Stimulated activated CD8-positive, alpha-beta memory T cell treated with anti-CD3 and anti-CD28 coated beads, Interleukin-7, amount 100 ng/mL, for 1 hour (primary cell): ENCODE data around the gene RHBG.

Source experiments
- DNase-seq, 2 donors: peaks; one replicate each; pipeline ENCODE4 v3.0.0-alpha.2; 2020; ENCODE audit warnings: low read depth in 2 of 2

Gene RHBG

DNA sequence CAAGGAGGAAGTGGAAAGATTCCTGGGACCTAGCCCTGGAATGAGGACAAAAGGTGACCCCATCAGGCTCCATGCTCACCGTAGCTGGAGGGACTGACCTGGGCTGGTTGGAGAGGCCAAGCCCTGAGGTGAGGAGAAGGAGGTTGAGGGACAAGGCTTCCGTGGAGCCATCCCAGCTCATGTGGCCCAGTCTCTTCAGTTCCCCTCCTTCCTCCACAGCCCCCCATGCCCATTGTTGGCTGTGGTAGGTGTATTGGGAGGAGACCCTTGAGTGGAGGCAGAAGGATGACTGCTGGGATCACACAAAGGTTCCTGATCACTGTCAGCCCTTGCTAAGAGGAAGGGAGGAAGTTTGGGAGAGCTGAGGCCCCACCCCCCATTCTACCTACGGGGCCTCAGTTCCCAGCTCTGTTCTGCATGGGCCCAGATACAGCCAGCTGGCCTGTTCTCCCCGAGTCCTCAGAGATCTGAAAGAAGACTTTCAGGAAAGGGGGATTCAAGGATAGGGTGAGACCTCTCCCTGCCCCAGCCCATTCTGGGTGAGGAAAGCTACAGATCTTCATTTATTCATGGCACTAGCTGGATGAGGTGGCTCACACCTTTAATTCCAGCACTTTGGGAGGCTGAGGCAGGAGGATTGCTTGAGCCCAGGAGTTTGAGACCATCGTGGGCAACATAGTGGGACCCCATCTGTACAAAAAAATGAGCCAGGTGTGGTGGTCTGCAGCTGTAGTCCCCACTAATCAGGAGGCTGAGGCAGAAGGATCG lies 17.3 kb downstream of the RHBG start:
- DNase-seq = no peak

DNA sequence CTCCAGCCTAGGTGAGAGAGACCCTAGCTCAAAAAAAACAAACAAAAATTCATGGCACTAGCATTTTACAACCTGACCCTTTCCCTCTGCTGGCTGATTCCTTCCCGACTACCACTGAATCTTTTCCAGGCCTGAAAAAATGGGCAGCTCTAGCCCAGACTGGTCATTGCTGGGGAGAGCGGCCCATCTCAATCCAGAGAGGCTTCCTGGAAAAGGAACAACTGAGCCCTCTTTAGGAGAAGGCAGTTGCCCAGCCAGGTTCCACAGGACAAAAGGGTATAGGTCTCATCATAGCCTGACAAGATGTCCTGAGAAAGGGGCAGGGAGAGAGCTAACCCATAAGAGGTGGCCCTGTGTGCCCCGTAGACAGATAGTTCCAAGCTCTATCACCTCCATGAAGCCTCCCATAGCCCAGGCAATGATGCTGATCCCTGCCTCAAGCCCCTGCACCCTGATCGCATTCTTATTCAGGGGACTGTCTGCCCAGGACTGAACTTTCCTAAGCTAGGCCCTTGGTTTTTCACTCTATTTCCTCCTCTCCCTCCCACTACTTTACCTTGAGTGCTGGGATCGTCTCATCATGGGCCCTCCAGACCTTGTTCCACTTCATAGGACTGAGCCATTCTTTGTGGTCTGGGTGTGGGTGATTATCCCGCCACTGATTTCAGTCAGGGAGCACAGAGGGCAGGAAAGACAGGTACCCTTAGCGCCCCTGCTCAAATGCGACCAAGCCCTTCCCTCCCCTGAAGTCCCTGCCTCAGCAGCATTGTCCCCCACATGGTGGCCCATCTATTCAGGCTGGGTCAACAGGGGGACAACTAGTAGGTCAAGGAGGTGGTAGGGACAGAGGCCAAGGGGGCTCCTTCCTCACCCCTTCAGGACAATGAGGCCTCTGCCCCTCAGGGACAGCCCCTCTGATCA lies 18.2 kb downstream of the RHBG start:
- DNase-seq = no peak

DNA sequence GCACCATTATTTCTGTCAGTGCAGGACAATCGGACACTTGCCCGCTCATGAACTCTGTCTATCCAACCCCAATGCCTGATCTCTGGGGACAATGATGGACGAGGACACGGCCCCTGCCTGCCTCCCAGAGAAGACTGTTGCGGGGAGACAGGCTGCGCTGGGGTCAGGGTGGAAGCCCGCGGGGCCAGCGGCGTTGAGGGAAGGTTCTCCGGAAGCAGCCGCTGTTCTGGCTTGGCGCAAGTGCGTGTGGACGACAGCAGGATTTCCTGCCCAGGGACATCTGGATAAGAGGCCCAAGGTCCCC lies 18.8 kb downstream of the RHBG start:
- DNase-seq = no peak

DNA sequence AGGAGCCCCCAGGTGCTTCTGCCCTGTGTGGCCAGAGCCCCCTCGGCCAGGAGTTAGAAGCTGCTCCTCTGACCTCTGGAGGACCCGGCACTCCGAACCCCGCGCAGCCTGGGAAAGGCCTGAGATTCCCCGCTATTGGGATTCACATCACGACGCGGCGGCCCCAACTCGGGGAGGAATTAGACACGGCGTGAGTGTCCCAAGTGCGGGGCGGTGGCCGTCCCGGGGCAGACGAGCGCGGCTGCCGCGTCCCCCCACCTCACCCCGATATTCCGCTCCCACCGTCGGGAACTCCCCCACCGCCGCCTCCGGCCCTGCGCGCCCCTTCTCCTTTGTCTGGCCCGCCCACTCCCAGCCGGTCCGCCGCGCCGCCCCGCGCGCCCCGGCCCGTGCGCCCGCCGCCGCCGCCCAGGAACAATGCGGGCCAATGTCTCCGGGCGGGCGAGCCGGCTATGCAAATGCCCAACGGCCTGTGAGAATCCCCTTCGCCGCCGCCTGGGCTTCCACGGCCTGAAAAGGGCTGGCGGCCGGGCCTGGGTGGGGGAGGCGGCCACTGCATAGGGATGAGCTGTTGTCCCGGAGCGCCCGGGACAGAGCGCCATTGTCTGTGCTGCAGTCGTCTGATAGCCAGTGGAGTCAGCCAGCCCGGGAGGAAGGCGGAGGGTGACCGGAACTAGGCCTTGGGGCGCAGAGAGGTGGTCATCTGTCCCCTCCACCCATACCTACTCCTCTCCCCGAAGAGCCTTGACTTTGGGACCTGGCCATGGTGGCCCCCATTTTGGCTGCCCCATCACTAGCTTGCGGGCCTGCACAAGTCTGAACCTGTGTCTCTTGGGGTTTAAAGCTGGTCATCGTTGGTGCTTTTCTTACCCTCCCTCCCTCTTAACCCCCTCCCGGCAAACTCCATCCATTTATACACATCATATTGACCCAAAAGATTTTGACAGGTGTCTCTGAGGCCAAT lies 19.4 kb downstream of the RHBG start:
- DNase-seq = no peak

DNA sequence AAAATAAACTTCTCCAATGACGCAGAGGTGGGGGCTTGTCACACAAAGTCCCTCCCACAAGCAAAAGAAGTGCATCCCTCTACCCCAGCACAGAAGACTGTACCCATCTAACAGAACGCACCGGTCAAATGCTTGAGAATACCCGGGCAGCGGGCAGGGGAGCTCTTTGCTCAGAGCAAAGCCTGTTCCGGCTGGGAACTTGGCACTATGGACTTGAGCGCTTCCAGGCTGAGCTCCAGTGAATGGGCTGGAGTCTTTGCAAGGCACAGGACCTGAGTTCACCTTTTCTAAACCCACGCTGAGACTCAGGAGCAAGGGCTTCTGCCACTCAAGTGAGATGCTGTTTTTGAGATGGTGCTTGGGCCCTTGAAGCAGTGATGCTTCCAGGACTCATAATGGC lies 20.3 kb downstream of the RHBG start:
- no peak for DNase-seq

DNA sequence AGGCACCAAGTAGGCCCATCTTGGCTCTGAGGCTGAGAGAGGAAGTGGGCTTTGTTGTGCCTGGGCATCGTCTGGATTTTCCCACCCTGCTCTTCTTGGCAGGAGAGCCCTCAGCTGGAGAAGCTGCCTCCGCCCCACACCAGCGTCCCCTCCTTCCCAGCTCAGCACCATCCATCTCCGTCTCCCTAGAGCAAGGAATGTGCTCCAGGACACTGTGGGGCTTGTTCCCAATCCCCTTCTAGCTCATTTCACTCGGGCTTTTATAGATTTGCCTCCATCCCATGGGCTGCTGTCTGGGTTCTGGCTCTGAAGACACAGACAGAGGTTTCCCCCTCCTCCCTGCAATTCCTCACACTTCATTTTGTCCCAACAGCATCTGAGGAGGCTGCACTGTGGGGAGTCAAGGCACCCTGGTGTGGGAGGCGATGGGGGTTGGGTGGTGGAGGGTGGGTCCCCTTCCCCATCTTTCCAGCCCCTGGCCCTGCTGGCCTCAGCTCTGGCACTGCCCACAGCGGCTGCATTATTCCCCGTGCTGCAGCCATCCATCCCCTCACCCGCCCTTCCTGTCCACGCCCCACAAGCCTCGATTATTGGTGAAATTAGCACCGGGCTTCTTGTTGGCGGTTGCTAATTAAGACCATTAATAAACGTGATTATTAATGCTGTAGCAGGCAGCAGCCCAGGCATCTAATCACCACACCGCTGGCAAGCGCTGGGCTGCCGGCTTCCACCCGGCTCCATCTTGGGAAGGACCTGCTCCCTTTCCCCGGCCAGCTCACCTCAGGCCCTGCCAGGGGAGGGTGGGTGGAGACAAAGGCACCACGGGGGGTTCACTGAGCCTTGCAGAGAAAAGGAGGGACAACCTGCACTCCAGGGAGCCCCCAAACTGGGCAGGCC lies 21.7 kb downstream of the RHBG start:
- DNase-seq = no peak

DNA sequence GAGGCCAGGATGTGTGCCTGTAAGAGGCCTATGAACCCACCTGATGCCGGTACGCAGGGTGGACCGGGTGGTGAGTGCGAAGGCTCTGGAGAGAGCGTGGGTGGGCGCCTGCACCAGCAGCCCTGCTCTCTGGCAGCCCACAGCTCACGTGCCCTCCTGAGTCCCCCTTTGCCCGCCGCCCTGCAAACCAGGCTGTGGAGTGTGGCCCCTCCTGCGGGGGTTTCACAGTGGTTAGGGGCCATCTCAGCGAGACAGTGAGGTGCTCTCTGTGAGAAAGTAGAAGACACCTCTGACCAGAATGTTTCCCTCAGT lies 22.3 kb downstream of the RHBG start:
- no peak for DNase-seq

DNA sequence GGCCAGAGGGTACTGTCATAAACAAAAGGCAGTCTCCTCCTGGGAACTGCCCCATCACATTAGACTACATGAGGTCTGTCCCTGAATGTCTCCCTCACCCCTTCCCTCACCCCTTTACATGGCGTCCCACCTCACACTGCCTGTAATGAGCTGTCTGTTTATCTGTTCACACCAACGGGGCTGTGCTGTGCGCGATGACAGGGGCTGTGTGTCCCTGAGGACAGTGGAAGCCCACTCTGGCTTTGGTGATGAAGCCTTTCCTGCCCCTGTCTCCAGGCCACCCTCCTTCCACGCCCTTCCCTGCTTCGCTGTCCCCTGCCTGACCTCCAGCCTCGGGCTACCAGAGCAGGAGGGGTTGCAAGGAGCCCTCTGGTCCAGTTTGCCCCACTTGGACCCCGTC lies 22.7 kb downstream of the RHBG start:
- no peak for DNase-seq

DNA sequence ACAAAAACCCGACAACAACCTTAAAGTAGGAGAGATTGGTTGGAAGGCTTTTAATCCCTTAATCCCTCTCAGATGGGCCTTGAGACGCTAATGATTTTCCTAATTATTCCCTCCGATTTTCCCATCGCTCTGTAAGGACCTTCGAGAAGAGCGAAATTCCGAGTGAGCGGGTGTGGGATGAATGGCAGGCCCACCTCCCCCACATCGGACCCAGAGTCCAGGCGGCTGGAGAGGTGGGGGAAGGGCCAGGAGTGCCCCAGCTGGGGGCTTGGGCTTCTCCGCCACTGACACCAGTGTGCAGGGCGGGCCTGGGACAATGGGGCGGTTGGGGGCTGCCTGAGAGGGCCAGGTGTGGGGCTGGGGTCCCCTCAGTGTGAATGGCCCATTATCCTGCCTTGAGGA lies 23.4 kb downstream of the RHBG start:
- DNase-seq = no peak

DNA sequence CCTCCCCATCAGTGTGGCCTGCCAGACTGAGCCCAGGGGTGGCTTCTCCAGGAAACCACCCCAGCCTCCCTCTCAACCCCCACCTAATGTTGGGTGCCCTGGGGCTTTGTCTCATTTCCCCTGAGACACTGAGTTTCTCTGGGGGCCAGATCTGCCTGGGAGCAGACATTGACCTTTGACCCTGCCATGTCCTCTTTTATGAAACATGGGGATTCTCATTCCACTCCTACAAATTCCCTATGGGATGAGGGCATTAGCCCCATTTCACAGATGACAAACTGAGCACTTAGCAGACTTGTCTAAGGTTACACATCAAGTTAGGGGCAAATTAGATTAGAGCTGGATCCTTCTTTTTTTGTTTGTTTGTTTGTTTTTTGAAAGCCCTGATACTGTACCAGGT lies 24.1 kb downstream of the RHBG start:
- DNase-seq = no peak

DNA sequence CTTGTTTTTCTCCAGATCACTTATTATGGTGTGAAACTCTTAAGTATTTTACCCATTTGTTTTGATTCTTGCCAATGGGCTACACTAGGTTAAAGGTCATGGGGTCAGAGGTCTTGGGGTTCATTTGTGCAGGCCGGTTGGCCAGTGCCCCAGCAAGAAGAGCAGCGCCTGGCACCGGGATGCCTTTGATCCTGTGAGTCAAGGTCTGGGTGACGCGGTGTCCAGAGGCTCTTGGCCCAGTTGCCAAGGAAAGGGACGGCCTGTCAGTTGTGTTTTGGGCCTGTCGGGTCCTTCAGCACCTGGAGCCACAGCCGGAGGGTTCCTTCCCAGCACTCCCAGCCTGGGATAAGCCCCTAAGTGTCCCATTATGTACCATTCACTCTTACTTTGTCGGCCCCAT lies 25.1 kb downstream of the RHBG start:
- no peak for DNase-seq

DNA sequence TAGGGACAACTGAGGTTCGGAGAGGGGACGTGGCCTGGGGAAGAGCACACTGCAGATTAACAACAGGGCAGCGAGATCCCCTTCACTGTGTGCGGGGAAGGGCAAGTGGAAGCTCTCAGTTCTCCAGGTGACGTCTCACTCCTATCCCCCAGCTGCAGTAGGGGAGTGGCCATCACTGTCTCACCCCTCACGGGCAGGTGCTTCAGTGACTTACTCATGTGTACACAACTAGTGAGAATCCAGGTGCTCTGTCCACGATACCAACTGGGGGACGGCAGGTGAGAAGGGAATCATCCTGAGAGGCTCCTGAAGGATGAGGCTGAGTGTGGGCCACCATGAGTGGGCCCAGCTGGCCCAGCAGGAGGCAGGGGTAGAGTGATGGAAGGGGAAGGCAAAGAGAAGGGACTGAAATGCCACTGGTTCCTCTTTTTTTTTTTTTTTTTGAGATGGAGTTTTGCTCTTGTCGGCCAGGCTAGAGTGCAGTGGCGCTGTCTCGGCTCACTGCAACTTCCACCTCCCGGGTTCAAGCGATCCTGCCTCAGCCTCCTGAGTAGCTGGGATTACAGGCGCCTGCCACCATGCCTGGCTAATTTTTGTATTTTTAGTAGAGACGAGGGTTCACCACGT lies 25.9 kb downstream of the RHBG start:
- DNase-seq = no peak

DNA sequence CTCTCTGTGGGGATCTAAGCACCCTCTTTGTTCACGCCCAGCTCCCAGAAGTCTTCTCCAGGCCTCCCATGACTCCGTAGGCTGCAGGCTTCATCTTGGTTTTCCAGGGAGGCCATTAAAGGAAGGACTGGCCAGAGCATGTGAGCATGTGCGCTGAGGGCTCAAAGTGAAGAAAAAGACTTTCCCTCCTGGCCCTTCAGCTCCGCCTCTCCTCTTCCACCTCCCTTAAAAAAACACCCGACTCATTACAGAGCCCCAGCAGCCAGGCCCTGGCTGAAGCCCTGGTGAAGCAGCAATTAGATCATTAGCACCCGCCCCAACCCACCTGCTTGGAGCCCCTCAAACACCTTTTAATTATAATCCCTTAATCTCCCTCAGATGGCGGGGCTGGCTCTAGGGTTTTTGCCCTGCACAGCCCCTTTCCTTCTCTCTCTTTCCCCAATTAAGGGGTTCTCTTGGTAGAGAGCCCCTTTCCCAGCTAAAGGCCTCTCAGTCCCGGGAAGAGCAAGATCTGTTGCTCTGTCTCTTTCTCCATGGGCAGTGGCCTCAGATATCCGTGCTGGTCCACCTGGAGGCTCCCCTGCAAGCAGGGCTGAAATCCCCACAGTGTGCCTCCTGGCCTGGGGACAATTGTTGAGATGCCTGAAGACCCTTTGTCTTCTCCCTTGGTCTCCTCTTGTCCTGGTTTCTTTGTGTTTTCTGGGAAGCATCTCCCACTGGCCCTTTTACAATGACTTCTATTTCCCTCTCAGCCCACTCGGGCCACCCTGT lies 30.5 kb downstream of the RHBG start:
- no peak for DNase-seq

DNA sequence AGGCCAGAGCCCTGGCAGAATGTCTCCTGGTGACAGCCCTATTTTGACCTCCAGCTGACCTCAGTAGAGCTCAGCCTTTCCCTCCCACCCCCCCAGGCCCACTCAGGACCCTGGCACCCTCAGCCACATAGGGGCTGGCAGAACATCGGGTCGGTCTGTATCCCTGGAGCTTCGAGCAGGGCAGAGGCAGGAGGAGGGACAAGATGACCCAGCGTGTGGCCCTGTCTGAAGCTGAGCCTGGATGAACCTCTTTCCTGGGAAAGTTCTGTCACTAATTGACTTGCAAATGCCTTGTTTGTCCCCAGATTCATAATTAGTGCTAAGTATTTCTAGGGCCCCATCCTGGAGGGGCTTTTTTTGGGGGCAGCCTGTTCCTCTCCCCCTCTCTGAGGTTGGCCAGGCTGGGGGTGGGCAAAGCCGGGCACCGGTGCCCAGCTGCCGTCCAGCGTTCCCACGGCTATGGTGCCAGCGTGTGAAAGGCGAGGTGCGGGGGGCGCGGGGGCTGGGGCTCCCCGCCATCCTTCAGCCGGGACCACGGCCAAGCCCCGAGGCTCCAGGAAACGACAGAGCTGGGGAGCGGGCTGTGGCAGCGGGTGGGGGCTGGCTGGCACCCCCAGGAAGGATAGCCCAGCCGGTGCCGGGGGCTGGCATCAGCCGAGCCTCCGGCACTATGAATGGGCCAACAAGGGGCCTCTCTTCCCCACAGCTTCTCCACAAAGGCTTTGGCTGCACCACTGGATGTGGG lies 31.4 kb downstream of the RHBG start:
- DNase-seq = no peak

DNA sequence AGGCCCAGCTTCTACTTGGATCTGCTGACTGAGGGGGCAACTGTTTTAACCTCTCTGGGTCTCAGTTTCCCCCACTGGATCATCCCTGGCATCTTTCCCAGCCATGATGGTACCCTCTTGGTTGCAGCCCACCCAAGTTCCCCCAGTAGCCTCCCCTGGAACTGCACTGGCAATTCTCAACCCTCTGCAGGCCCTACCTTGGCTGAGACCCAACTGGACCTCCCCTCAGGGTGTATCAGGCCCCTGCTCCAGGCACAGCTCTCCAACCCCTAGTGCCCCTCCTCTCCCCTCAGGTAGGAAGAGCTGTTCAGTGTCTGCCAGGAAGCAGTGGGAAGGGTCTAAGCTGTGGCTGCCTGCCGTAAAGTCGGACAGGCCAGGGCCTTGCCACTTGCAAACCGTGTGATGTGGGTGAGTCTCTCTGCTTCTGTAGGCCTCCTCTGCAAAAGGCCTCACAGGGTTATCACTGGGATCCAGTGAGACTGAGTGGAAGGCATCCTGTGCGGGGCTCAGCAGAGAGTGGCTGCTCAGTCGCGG lies 32.1 kb downstream of the RHBG start:
- DNase-seq = no peak

DNA sequence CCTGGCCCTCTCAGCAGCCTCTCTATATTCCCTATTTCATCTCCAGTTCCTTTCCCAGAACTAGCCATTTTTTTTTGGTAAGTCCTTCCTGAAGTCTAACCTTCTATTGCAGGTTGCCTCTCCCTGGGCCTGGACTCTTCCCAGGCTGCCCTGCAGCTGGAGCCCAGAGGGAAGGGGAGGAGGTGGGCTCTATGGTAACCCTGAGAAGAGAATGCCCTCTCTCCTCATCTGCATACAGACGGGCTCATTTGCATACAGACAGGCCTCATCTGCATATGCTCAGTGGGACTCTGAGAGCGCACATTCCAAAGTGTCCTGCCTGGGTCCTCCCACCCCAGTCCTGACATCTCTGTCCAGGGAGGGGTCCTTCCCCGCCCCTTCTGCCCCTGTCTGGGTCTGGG lies 32.7 kb downstream of the RHBG start:
- DNase-seq = no peak

DNA sequence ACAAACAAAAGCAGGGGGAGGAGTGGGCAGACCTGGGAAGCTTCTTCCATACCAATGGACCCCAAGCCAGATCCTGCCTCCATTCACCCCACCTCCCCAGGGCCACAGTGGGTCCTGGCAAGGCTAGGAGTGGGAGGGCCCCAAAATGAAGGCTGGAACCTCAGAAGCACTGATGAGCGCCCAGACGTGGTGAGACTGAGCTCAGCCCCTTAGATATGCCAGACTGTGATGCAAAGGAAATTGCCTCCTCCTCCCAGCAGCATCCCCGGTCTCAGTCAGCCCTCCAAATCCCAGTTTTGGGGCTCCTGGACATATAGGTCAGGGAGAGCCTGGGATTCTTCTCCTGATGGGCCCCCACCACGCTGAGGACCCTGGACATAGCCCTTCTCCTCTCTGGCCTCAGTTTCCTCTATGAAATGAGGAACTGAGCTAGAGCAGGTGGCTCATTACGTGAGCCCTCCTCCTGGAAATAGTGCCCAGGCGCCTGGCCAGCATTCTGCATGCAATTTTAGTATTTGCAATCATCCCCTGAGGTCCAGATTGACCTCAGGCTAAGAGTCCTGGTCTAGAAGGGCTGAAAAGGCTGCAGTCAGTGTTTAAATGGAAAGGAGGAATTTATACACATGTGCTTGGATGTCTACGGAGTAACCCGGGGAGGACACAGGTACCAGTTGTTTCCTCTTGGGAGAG lies 33.5 kb downstream of the RHBG start:
- DNase-seq = no peak

DNA sequence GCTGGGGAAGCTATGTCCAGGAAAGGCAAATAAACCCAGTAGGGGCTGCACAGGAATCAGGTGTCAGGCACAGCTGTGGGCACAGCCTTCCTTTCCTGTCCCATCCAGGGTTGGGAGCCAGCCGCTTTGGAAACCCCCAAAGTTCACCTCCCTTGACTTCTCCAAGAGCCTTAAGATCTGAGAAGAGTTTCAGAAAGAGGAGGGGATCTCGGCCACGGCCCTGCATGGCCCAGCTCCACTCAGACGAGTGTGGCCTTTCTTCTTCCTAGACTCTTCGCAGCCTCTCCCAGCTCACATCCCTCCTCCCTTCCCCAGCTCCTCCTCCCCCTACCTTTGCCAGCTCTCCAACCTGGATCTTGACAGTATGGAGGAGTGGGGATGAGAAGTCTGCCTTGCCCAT lies 36.7 kb downstream of the RHBG start:
- DNase-seq = no peak

DNA sequence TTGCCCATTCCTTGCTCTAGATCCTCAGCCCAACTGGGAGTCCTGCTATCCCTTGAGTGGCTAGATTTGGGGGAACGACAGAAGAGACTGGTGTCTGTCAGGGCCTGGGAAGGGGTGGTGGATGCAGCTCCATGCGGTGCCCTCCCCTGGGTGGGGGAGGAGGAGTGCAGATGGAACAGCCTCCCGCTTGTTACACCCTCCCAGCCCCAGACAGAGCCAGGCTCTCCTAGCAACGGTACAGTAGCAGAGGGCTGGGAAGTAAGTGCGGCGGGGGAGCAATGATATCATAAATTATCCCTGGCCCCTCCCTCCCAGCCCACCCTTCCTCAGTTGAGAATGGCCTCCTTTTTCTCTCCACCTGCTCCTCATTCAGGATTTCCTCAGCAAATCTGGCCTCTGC lies 37.2 kb downstream of the RHBG start:
- DNase-seq = no peak
